HG03064 (cell line): ENCODE measurements around the gene AP3S2.
"Not testable (repeated sequence)": the region's sequence is repeated elsewhere in the genome, so short reads cannot be mapped to it uniquely, and the experiment has no call there.

ENCODE experiments used
- ATAC-seq: cut with Tn5 transposase; IDR thresholded peaks from one replicate; pipeline ENCODE4 v1.9.1; 2021; ENCODE audit warnings: low read depth; ENCODE audit not compliant: unreplicated experiment

AP3S2 gene

DNA sequence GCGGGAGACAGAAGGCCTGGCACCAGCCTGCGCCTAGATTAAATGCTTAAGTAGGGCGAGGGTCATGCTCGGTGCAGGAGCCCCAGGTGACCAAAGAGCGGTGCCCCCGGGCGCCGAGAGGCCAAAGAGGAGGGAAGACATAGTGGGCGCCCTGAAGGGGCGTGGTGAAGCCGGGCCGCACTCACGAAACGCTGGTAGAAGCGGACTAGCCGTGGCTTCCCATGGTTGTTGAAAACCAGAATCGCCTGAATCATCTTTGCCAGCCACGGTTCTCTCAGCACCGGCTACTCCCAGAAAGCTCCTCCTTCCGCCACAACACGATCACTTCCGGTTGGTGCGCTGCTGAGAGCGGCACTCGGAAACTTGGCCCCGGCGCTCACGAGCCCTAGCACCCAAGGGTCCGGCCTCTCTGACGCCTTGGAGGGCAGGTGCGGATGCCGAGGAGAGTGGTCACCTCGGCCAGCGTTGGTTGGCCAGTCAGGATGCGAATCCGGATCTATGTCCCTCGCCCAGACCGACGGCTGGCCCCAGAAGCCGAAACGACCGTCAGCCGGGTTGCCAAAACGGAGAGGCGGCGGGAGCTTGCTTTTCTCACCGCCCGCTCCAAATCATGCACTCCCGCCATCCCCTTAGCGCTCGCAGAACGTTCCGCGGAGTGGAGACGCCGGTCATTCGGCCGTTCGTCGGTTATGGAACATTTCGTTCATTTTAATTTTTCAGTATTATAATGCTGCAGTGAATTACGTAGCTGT lies at the start of gene AP3S2:
Gene AP3S2, minus strand, starts transcription at position 299 of the 752 bp plus-strand sequence. Its CDS starts 45 bp downstream, at position 254.
- peak; percentile 90 for ATAC-seq

DNA sequence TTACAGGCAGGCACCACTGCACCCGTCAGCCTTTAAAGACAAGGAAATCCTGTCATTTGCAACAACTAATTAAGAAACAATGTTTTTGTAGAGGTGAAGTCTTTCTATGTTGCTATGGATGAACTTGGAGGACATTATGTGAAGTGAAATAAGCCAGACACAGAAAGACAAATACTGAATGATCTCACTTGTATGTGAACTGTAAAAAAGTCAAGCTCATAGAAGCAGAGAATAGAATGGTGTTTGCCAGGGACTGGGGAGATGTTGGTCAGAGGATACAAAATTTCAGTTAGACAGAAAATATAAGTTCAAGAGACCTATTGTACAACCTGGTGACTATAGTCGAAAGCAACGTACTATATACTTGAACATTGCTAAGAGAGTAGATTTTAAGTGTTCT lies 46.1 kb upstream of the AP3S2 start:
- ATAC-seq, result no peak

DNA sequence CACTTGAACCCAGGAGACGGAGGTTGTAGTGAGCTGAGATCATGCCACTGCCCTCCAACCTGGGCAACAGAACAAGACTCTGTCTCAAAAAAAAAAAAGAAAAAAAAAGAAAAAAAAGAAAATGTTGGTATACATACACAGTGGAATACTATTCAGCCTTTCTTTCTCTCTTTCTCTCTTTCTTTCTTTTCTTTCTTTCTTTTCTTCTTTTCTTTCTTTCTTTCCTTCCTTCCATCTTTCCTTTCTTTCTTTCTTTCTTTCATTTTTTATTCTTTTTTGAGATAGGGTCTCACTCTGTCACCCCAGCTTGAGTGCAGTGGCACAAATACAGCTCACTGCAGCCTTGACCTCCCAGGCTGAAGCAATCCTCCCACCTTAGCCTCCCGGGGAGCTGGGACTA lies 45.6 kb upstream of the AP3S2 start:
- not testable (repeated sequence) for ATAC-seq

DNA sequence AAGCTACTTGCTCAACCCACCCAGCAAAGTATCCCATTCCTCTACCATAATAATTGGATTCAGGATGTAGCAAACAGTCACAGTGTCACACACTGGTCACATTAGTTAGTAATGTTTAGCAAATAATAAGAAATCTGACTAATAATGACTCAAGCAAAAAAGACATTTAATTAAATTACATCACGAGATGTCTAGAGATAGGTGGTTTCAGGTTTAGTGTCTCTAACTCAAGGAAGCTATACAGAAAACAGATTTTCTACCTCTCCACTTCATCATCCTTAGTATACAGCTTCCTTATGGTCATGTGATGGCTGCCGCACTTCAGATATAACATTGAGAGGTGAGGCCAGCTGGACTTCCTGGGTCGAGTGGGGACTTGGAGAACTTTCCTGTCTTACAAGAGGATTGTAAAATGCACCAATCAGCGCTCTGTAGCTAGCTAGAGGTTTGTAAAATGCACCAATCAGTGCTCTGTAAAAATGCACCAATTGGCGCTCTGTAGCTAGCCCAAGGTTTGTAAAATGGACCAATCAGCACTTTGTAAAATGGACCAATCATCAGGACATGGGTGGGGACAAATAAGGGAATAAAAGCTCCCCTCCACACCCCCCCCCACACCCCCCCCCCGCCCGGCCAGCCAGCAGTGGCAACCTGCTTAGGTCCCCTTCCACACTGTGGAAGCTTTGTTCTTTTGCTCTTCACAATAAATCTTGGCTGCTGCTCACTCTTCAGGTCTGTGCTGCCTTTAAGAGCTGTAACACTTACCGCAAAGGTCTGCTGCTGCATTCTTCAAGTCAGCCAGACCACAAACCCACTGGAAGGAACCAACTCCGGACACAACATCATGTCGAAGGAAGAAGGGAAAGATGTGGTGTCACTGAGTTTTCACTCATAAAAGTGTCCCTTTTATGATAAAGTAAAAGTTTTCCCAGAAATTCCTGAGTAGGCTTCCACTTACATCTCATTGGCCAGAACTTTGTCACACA lies 43.9 kb upstream of the AP3S2 start:
- no peak for ATAC-seq

DNA sequence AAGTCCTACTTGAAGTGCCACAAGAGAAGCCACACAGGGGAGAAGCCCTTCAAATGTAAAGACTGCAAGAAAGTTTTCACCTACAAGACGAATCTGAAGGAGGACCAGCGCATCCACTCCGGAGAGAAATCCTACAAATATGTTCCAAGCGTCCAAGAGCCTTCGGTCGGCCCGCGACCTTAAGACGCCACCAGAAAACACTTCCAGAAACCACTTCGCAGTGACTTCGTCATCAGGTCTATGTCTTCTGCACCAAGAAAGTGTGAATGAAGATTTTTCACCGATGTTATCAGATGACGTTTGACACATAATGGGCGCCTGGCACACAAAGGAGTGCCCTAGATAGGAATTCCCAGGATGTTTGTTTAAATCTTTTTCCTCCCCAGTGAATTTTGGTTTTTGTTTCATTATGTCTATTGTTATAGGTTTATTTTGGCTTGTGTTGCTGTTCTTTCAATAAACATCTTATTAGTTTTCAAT lies 43.0 kb upstream of the AP3S2 start:
- no peak for ATAC-seq

DNA sequence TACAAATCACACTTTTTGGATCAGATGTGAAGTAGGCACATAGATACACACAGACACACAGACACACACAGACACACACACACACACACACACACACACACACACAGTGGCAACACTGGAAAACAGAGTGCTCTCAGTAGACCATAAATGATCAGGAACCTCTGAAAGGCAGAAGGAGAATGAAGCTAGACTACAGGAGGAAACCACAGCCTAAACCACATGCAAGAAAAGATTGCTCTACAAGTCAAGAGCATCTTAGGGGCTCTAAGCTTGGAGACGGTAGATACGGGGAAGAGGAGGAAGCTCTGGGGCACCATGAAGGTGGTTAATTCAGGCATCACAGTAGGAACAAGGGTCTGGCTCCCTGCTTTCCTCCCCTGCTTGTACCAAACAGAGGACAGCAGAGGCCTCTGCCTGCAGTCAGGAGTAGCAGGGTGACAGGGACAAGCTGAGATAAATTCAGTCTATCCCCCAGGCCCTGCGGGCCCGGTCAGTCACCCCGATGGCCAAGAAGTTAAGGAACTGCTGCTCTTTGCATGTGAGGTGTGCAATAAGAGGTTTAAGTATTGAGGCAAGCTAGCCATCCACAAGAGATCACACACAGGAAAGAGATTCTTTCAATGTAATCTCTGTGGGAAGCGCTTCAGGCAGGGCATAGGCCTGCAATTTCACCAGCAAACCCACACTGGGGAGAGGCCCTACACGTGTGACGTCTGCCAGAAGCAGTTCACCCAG lies 42.4 kb upstream of the AP3S2 start:
- ATAC-seq, result no peak

DNA sequence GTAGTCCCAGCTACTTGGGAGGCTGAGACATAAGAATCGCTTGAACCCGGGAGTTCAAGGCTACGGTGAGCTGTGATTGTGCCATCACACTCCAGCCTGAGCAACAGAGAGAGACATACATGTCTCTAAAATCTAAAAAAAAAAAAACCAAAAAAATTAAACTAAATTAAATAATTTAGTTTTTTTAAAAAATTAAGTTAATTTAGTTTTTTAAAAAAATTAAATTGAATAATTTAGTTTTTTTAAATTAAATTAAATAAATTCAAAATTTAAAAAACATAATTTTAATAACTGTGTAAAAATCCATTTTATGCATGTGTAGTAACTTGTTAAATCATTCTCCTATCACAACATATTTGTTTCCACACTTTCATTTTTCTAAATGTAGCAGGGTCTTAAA lies 39.1 kb upstream of the AP3S2 start:
- no peak for ATAC-seq

DNA sequence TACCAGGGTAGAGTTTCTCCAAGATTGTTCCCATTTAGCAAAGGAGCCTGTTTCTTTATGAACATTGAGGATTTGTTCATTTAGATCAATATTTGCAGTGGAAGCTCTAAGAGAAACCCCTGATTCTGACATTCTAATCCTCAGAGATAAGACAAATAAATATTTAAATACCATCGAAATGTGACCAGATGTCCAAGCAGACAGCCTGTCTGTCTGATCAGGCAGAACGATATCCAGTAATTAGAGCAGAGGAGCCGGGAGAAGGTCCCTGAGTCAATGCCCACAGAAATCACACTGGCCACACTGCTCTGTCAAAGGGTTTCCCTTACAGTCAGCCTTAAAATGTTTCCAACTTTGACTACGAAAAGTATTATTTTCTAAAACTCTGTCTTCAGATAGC lies 34.6 kb upstream of the AP3S2 start:
- no peak for ATAC-seq

DNA sequence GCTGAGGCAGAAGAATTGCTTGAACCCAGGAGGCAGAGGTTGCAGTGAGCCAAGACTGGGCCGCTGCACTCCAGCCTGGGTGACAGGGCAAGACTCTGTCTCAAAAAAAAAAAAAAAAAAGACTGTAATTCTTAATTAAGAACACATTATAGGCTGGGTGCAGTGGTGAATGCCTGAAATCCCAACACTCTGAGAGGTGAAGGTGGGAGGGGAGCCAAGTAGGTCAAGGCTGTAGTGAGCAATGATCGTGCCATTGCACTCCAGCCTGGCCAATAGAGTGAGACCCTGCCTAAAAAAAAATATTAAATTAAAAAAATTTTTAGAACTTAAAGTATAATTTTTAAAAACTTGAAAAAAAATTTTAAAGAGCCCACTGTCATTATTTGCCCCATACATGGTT lies 32.4 kb upstream of the AP3S2 start:
- ATAC-seq, result no peak

DNA sequence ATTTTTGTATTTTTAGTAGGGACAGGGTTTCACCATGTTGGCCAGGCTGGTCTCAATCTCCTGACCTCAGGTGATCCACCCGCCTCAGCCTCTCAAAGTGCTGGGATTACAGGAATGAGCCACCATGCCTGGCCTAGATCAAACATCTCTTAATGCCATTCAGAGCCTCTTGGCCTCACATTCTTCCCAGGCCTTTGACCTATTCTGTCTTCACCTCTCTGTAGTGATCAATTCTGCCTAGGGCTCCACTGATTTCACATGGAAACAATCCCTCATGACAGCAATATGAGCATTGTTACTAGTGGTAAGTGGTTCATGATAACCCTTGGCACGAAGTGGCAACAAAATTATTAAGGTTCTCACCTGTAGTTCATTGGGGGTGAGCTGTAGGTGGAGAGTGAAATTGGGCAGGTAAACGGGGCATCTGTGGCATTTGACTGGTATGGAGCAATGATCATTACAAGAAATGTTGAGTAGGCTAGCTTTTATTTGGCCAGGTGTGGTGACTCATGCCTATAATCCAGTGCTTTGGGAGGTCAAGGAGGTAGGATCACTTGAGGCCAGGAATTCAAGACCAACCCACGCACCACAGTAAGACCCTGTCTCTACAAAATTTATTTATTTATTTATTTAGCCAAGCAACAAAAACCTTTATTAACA lies 23.8 kb upstream of the AP3S2 start:
- no peak for ATAC-seq

DNA sequence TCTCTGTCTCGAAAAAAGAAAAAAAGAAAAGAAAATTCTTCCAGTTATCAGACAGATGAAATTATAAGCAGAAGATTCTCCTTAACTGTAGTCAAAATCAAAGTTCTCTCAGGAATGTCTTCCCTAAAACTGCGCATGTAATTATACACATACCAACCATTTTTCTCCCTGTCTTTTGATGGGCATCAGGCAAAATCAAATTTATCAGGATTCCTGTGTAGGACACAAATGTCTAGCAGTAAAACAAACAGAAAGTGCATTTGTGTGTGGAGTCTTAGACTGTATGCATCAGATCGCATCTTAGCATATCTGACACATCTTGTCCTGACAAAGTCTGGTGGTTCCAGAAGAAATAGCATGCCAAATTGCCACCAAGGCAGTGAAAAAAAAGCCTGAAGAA lies 22.9 kb upstream of the AP3S2 start:
- no peak for ATAC-seq

DNA sequence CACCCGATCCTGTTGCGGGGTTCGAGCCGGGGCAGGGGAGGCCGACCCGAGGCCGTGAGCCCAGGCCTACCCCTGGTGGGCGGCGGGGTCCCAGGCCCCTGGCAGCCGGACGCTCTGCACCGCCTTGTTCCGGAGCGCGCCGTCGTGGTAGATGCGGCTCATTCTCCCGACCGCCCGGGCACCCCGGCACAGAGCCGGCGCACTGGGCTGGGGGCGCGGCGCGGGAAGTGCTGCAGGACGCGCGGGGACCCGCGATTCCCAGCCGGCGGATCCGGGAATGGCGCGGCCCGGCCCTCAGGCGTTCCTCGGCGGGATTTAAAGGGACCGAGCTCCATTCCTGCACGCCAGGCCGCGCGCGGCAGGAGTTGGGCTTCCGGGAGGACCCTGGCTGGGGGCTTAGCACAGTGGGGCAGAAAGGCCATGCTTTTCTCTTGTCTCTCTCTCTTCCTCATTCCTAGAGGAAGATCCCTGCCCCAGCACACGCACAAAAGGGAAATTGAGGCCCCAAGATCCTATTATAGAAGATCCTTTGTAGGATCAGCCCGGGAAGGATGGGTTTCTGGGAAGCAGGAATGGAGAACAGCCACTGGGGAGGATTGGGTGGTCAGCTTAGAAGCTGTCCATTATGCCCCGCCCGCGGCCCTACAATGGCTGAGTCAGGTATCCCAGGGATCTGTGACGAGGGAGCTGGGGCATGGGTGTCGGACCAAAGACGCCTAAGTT lies 19.0 kb upstream of the AP3S2 start, which contains the start of gene ARPIN:
Gene ARPIN, minus strand, starts transcription at position 279 of the 723 bp plus-strand sequence. Its CDS starts 117 bp downstream, at position 162.
- no peak for ATAC-seq

DNA sequence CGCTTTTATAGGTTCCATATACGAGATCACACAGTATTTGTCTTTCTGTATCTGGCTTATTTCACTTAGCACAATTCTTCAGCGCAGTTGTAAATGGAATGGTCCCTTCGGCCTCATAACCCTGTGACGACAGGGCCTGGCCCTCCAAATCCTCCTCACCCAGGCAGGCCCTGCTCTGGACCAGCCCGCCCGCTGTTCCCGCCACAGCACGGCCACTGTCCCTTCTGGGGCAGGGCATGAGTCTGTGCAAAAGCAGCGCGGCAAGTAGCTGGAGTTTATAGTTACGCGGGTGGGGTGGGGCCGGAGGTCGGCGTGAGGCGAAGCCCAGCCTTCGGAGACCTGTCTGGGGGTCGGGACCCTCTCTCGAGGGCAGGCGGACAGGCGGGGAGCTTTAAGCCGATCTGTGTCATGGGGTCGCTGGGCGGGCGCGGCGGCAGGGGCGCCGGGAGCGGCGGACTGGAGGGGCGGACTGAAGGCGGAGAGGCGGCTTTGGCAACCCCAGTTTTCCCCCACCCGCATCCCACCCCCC lies 18.4 kb upstream of the AP3S2 start:
- no peak for ATAC-seq

DNA sequence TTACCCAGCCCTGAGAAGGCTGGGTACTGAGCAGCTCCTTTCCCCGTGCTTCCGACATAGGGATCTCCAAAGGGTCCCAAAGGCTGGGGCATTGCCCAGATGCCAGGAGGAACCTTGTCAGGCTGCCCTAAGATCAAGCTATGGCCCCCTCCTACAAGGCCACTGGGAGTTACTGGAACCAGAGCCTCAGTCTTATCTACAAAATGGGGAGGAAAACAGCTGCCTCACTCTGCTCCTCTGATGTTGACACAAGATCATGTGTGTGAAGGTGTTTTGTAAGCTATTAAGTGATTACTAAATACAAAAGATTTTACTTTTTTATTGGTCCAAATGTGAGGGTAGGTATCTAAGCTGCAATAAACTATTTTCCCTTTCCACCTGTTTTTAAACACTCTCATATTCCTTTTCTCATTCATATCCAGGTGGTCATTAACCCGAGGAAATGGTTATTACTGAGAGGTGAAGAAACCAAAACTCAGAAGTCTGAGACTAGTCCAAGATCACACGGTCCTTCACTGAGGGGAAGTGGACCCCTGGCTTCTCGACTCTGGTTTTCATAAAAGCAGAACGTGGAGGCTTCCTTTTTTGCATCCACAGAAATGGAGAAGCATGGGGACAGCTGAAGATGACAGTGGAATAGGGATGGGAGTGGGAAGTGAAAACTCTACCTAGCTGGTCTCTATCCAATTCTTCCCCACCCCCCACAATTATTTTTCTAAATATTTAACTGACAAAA lies 17.3 kb upstream of the AP3S2 start:
- ATAC-seq, result no peak

DNA sequence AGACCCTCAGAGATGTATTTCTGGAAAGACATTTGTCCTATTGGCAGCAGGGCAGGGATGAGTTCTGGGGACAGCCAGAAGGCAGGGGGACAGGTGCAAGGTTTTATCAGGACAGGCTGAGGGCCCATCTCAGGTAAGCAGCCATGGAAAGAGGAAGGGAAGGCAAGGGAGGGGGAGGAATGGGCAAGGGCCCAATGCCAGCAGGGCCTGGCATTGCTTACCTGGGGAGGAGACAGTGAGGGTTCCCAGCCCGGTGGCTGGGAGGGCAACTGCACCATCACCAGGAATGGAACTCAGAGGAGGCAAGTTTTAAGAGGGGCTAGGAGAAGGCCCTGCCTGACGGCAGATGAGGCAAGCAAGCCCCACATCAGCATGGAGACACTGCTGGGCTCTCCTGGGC lies 15.8 kb upstream of the AP3S2 start:
- ATAC-seq, result no peak

DNA sequence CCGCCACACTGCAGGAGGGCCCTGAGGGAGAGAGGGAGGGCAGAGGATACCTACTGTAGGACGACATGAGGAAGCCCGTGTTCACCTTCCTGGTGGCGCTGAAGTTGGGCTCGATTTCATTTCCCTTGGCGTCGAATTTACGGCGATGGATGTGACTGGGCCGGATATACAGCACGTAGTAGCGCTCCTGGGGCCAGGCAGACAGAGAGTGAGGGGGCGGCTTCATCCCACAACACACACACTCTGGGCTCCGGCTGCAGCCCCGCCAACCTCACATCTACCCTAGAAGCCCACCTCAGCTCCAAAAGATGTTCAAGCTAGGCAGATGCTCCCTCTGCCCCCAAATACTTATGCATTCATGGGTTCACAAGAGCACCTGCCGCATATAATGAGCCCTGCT lies 14.4 kb upstream of the AP3S2 start:
- no peak for ATAC-seq

DNA sequence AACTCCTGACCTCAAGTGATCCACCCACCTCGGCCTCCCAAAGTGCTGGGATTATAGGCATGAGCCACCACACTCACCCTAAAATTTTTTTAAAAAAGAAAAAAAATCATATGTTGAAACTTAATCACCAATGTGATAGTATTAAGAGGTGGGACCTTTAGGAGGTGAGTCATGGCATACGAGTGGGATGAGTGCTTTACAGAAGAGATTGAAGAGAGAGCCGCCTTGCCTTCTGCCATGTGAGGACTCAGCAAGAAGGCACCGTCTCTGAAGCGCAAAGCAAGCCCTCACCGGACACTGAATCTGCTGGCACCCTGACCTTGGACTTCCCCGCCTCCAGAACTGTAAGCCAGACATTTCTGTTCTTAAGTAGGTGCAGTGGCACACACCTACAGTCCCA lies 13.5 kb upstream of the AP3S2 start:
- no peak for ATAC-seq

DNA sequence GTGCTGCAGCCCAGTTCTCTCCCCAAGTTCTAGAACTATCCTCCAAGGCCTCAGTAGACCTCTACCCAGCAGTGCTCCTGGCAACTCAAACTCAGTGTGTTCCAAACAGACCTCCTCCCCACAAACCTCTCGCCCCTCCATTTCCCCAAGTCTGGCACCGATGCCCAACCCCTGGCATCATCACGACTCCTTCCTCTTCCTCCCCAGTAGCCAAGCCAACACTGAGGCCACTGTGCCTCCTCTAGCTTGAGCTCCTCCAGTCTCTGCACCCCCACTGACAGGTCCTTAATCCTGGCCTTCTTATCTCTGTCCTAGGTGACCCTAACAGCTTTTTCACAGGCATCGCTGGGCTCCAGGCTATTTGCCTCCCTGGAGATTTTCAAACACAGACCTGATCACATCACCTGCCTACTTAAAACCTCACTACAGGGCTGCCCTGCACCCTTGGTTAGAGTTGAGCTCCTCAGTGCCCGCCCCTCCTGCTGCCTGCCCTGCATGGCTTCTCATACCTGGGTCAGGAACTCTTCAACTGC lies 12.1 kb upstream of the AP3S2 start:
- no peak for ATAC-seq
